AG08395 (cell line): ENCODE results near the gene SDF2.
A peak's percentile ranks its signal among the peaks of the same experiment; 100 is the strongest.
"Not testable (repeated sequence)": the region's sequence is repeated elsewhere in the genome, so short reads cannot be mapped to it uniquely, and the experiment has no call there.

Experiments used
- DNase-seq: peaks from one replicate; pipeline ENCODE4 v3.0.0; 2012; ENCODE audit warnings: mixed read lengths, low spot score

Gene SDF2

GRCh38 chr17:28684963-28685362 lies 23.3 kb upstream of the SDF2 start:
- peak; percentile 44 for DNase-seq

GRCh38 chr17:28682655-28683054 lies 20.9 kb upstream of the SDF2 start:
- DNase-seq, result no peak

GRCh38 chr17:28675980-28676379 lies 14.3 kb upstream of the SDF2 start:
- DNase-seq, result no peak

GRCh38 chr17:28675490-28675889 lies 13.8 kb upstream of the SDF2 start:
- no peak for DNase-seq

- no peak for DNase-seq
Observed at GRCh38 chr17:28669918-28670317, 8.2 kb upstream of the SDF2 start.

GRCh38 chr17:28667870-28668269 lies 6.2 kb upstream of the SDF2 start:
- no peak for DNase-seq

- DNase-seq, result no peak
Observed at GRCh38 chr17:28665994-28666393, 4.3 kb upstream of the SDF2 start.

GRCh38 chr17:28663723-28664122 lies 2.0 kb upstream of the SDF2 start:
- no peak for DNase-seq

GRCh38 chr17:28662527-28662829 lies 772 bp upstream of the SDF2 start:
- DNase-seq, result no peak

GRCh38 chr17:28659497-28659881 lies 2.2 kb downstream of the SDF2 start:
- not testable (repeated sequence) for DNase-seq

GRCh38 chr17:28658766-28659496 lies 2.8 kb downstream of the SDF2 start:
- not testable (repeated sequence) for DNase-seq

GRCh38 chr17:28658342-28658741 lies 3.4 kb downstream of the SDF2 start:
- DNase-seq, result not testable (repeated sequence)

GRCh38 chr17:28657756-28658155 lies 4.0 kb downstream of the SDF2 start:
- no peak for DNase-seq

GRCh38 chr17:28655160-28655559 lies 6.5 kb downstream of the SDF2 start:
- DNase-seq, result no peak

GRCh38 chr17:28648698-28649097 lies 13.0 kb downstream of the SDF2 start:
- no peak for DNase-seq

GRCh38 chr17:28646039-28646754 lies 15.5 kb downstream of the SDF2 start:
- DNase-seq, result no peak

GRCh38 chr17:28645576-28645939 lies 16.1 kb downstream of the SDF2 start:
- no peak for DNase-seq

- peak; percentile 99 for DNase-seq
Observed at GRCh38 chr17:28644787-28645575, 16.7 kb downstream of the SDF2 start, which contains the start of gene BLTP2. TSS of gene BLTP2 (minus strand) at chr17:28645158. CDS start at chr17:28645056, 102 bp downstream.

GRCh38 chr17:28643983-28644786 lies 17.5 kb downstream of the SDF2 start:
- DNase-seq, result peak; percentile 69

GRCh38 chr17:28641579-28641978 lies 20.1 kb downstream of the SDF2 start:
- no peak for DNase-seq

- no peak for DNase-seq
Observed at GRCh38 chr17:28635506-28635905, 26.2 kb downstream of the SDF2 start.

GRCh38 chr17:28634206-28634865 lies 27.4 kb downstream of the SDF2 start:
- DNase-seq, result no peak
